K562 (cell line): ENCODE results near the gene USP2. TPM values are rescaled to one million over a fixed set of nuclear protein-coding genes. Genes with fewer than 3 reads are reported as not detected.
A peak's percentile ranks its signal among the peaks of the same experiment; 100 is the strongest.

Experiments
- ATAC-seq: fragments of 200-7000 bp; cut with Tn5 transposase; 3 replicates; pipeline ENCODE4 v1.9.1; 2020; ENCODE audit warnings: moderate library complexity
- BruUV-seq: library from RNA; stranded (reverse); fragments of 400-500 nt; replicated peaks from 2 replicates; lab custom pipeline; 2021; lab: Mats Ljungman, UMichigan
- CTCF ChIA-PET: fragments of 300-600 bp; formaldehyde crosslinking; extraction: SDS; loops from one replicate; lab custom pipeline; 2021; ENCODE audit warnings: low intra/inter-chr PET ratio; lab: Yijun Ruan, JAX
- POLR2A ChIA-PET: fragments of 300-600, 350-650 bp; sonication (Branson Sonifier 250); formaldehyde crosslinking; extraction: SDS; loops from one replicate; lab custom pipeline; 2021; ENCODE audit warnings: antibody characterized with exemption, inconsistent platforms; lab: Yijun Ruan, JAX
- DNase-seq, 4 experiments: peaks; one replicate each; pipeline versions ENCODE4 v3.0.0 to v3.0.0-alpha.2; 2011 to 2018; ENCODE audit warnings: low spot score in 3 of 4, mixed read lengths in 3 of 4; ENCODE audit errors: extremely low read depth in 1 of 4
- FAIRE-seq: peaks from 2 replicates; lab custom pipeline; 2011; peaks lifted over from hg19 to GRCh38; lab: Jason Lieb, UNC
- H2AFZ ChIP-seq: 2 replicates; pipeline ENCODE4 v1.6.0; 2011; ENCODE audit warnings: low read depth, low read length, control low read depth, inconsistent platforms
- H3K27ac ChIP-seq: fragments of 200-600 bp; 3 replicates; pipeline ENCODE4 v1.8.0; 2011; ENCODE audit warnings: low read depth, mild to moderate bottlenecking, control low read depth, inconsistent platforms, low read length, moderate library complexity, mixed read lengths; ENCODE audit errors: extremely low read depth
- H3K27me3 ChIP-seq, 2 experiments: fragments of 300-600 bp in 1 of 2; 2 replicates in 1 of 2; 3 replicates in 1 of 2; pipeline versions ENCODE4 v1.6.0 to v1.8.0; 2011; ENCODE audit warnings: inconsistent platforms in 2 of 2, low read length in 2 of 2, mild to moderate bottlenecking in 1 of 2, mixed read lengths in 1 of 2, moderate library complexity in 1 of 2; ENCODE audit not compliant: control insufficient read depth in 2 of 2, insufficient read depth in 2 of 2
- H3K36me3 ChIP-seq: fragments of 300-600 bp; 3 replicates; pipeline ENCODE4 v1.8.0; 2011; ENCODE audit warnings: mild to moderate bottlenecking, low read length, inconsistent platforms; ENCODE audit not compliant: control insufficient read depth, insufficient read depth
- H3K4me1 ChIP-seq, 2 experiments: fragments of 200-600 bp in 1 of 2; replicated peaks in 1 of 2; 2 replicates in 1 of 2; 3 replicates in 1 of 2; pipeline versions ENCODE4 v1.5.1 to v1.8.0; 2011; ENCODE audit warnings: inconsistent platforms in 2 of 2, low read length in 2 of 2, mild to moderate bottlenecking in 1 of 2, mixed read lengths in 1 of 2, moderate library complexity in 1 of 2; ENCODE audit not compliant: control insufficient read depth in 2 of 2, insufficient read depth in 2 of 2
- H3K4me2 ChIP-seq: 2 replicates; pipeline ENCODE4 v1.6.1; 2011; ENCODE audit warnings: low read length, control low read depth, inconsistent platforms, mixed read lengths; ENCODE audit not compliant: insufficient read depth
- H3K4me3 ChIP-seq: fragments of 200-600 bp; sonication (generic), shearing (Covaris generic); 2 replicates; pipeline ENCODE4 v1.5.1; 2016; ENCODE audit warnings: control low read depth, inconsistent platforms
- H3K79me2 ChIP-seq: fragments of 200-600 bp; 3 replicates; pipeline ENCODE4 v1.8.0; 2011; ENCODE audit warnings: low read length, inconsistent platforms; ENCODE audit not compliant: control insufficient read depth, insufficient read depth
- H3K9ac ChIP-seq, 2 experiments: 2 replicates each; pipeline versions ENCODE4 v1.6.0 to v1.6.1; 2011; ENCODE audit warnings: low read depth in 2 of 2, low read length in 2 of 2, control low read depth in 1 of 2, inconsistent platforms in 1 of 2, mild to moderate bottlenecking in 1 of 2, mixed read lengths in 1 of 2; ENCODE audit not compliant: insufficient read depth in 1 of 2
- H3K9me1 ChIP-seq: one replicate; pipeline ENCODE4 v1.6.0; 2011; ENCODE audit warnings: inconsistent platforms, mild to moderate bottlenecking, low read length, moderate library complexity; ENCODE audit not compliant: control insufficient read depth, insufficient read depth
- H3K9me3 ChIP-seq: replicated peaks from 2 replicates; pipeline ENCODE4 v1.5.1; 2011; ENCODE audit warnings: low read depth, low read length, inconsistent platforms; ENCODE audit not compliant: control insufficient read depth, insufficient read depth
- H4K20me1 ChIP-seq: replicated peaks from 2 replicates; pipeline ENCODE4 v1.6.1; 2011; ENCODE audit warnings: low read length, inconsistent platforms, mixed read lengths; ENCODE audit not compliant: control insufficient read depth, insufficient read depth
- CCAR2 ChIP-seq: fragments of 200-400 bp; formaldehyde crosslinking; IDR thresholded peaks from 2 replicates; pipeline ENCODE4 v1.6.1; 2017; ENCODE audit warnings: mild to moderate bottlenecking, low read depth, low read length
- ELF1 ChIP-seq: fragments of 200-800 bp; sonication (Bioruptor generic); IDR thresholded peaks from 2 replicates; pipeline ENCODE4 v1.6.1; 2016; ENCODE audit warnings: missing genetic modification characterization, missing compliant biosample characterization
- ETV1 ChIP-seq: fragments of 450-650 bp; conservative IDR thresholded peaks from 2 replicates; pipeline ENCODE4 v1.6.1; 2016; ENCODE audit warnings: missing genetic modification characterization, control low read depth, low read depth, missing compliant biosample characterization
- FOXA1 ChIP-seq: fragments of 450-650 bp; IDR thresholded peaks from 2 replicates; pipeline ENCODE4 v1.6.1; 2016; ENCODE audit warnings: mild to moderate bottlenecking, borderline replicate concordance
- GABPB2 ChIP-seq: fragments of 250-450 bp; sonication (Bioruptor Pico); conservative IDR thresholded peaks from 2 replicates; pipeline ENCODE4 v1.5.1; 2021; ENCODE audit warnings: mild to moderate bottlenecking
- GATAD2A ChIP-seq: fragments of 450-650 bp; IDR thresholded peaks from 2 replicates; pipeline ENCODE4 v1.6.1; 2017
- HDAC3 ChIP-seq: fragments of 450-650 bp; IDR thresholded peaks from 2 replicates; pipeline ENCODE4 v1.6.1; 2018; ENCODE audit warnings: borderline replicate concordance, mild to moderate bottlenecking, moderate library complexity; ENCODE audit not compliant: partially characterized antibody
- HMGN3 ChIP-seq: IDR thresholded peaks from 2 replicates; pipeline ENCODE4 v1.6.1; 2011; ENCODE audit warnings: borderline replicate concordance, low read depth, mild to moderate bottlenecking, mixed read lengths, low read length; ENCODE audit not compliant: insufficient read length; ENCODE audit errors: extremely low read depth
- JUND ChIP-seq, 2 experiments: IDR thresholded peaks; 2 replicates in 1 of 2; 3 replicates in 1 of 2; pipeline ENCODE4 v1.6.1; 2011; ENCODE audit warnings: borderline replicate concordance in 2 of 2, low read depth in 2 of 2, low read length in 2 of 2, improper control_type of control experiment in 1 of 2, missing biosample characterization in 1 of 2, missing genetic modification characterization in 1 of 2, missing genetic modification reagents in 1 of 2
- POLR2B ChIP-seq: fragments of 450-650 bp; IDR thresholded peaks from 2 replicates; pipeline ENCODE4 v1.6.1; 2018; ENCODE audit warnings: low read depth; ENCODE audit not compliant: partially characterized antibody
- POLR2H ChIP-seq: IDR thresholded peaks from 2 replicates; pipeline ENCODE4 v1.6.1; 2016; ENCODE audit warnings: missing genetic modification characterization, low read depth, mild to moderate bottlenecking, control low read depth, missing compliant biosample characterization, moderate library complexity
- SMARCE1 ChIP-seq: fragments of 450-650 bp; IDR thresholded peaks from 2 replicates; pipeline ENCODE4 v1.7.1; 2016; ENCODE audit warnings: mild to moderate bottlenecking
- SRSF9 ChIP-seq: fragments of 200-400 bp; formaldehyde crosslinking; IDR thresholded peaks from 2 replicates; pipeline ENCODE4 v1.6.1; 2017; ENCODE audit warnings: low read depth, low read length, borderline replicate concordance
- ZNF561 ChIP-seq: fragments of 450-650 bp; formaldehyde crosslinking; conservative IDR thresholded peaks from 2 replicates; pipeline ENCODE4 v1.4.0; 2020; ENCODE audit warnings: mild to moderate bottlenecking, moderate library complexity
- WGBS: fragments of 100-300 bp; shearing (Covaris generic); methylation state at CpG from one replicate; pipeline ENCODE4 v1.1.6; 2016; ENCODE audit warnings: low coverage, mixed read lengths; ENCODE audit not compliant: insufficient coverage; ENCODE audit errors: missing lambda C conversion rate; 5-methylcytosine and 5-hydroxymethylcytosine counted together
- in situ Hi-C: fragments of 300-500 bp; cut with MboI; formaldehyde crosslinking; loops from 4 replicates; pipeline ENCODE4 v1.15.0; 2018; ENCODE audit warnings: inconsistent platforms, mixed read lengths
- intact Hi-C: fragments of 100-400 bp; cut with micrococcal nuclease; formaldehyde crosslinking; loops from 2 replicates; pipeline ENCODE4 v1.14.2; 2022
- polyA plus RNA-seq, 8 experiments: library from polyadenylated mRNA; depleted of rRNA in 4 of 8; stranded (reverse) in 5 of 8; unstranded in 3 of 8; fragments of >200 nt; fragmentation: Nextera tagmentation in 2 of 8; fragmentation: Illumina TruSeq in 1 of 8; extraction: Ambion mirVana in 2 of 8; extraction: Trizol in 1 of 8; gene quantifications; 2 replicates each; pipeline versions ENCODE4 v1.2.1 to v1.2.3, GENCODE V29; 2011 to 2014; ENCODE audit warnings: inconsistent platforms in 1 of 8, missing spikeins in 1 of 8
- total RNA-seq, 7 experiments: library from RNA; depleted of rRNA in 6 of 7; stranded (reverse); fragments of >200 nt in 6 of 7; fragmentation: Illumina TruSeq in 2 of 7; extraction: Trizol in 2 of 7; gene quantifications; 2 replicates each; pipeline versions ENCODE4 v1.2.1 to v1.2.3, GENCODE V29; 2011 to 2021; ENCODE audit warnings: low replicate concordance in 1 of 7
- TF ChIP-seq, protein P1 (sequence below): fragments of 200-800 bp; sonication (Bioruptor generic); IDR thresholded peaks from 2 replicates; pipeline ENCODE4 v1.6.1; 2017; ENCODE audit warnings: missing genetic modification characterization, missing compliant biosample characterization
- TF ChIP-seq, protein P2 (sequence below): sonication (generic); formaldehyde crosslinking; IDR thresholded peaks from 2 replicates; pipeline ENCODE4 v1.8.0; 2023; ENCODE audit warnings: mild to moderate bottlenecking, missing genetic modification reagents

The USP2 gene
- total and polyA plus RNA-seq, 9 of the 15 experiments (the other 6 are each of a cell fraction or from before 2014, with no cell fraction given) = 2.8 to 16.9 (median 3.9) TPM

DNA sequence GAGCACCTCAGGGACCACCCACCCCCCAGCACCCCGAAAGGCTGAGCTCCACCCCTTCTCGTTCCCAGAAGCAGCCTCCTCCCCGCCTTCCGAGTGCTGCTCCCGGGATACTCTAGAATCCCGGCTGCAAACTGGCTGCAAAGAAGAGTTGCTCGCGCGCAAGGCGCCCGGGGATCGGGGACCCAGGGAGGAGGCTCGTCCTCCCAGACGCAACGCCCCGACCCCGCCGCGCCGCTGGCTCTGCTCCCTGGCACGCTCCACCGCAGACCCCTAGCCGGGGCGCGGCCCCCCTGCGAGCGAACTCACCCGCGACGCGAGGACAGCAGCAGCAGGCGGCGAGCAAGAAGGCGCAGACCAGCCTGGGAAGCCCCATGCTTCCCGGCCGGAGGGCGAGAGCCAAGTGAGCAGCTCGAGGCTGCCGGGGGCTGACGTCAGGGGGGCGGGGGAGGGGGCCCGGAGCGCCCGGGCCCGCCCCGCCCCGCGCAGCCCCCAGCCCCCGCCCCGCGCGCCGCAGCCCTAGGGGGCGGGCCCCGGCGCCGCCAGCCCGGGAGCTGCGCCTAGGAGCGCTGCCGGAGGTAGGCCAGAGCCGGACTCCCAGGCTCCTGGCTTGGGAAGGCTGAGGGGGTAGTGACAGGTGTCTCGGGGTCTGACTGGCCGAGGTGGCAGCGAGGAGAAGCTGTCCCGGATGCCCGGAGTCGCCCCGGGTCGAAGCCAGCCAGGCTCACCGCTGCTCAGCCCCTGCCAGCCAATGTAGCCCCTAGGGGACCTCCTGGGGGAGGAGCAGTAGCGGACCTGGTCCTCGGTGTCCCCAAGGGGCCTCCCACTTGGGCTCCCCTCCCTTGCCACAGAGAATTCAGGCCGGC is 64.5 kb downstream of the USP2 start, which contains the start of gene MCAM:
Gene MCAM, minus strand, starts transcription at position 402 of the 863 bp plus-strand sequence. Its CDS starts 29 bp downstream, at position 373.
- CTCF ChIA-PET = no interaction called here
- peaks cover 30% of the 10 kb centered on the region; the same call in 2 of the 3 replicates for H3K36me3 ChIP-seq
- H3K27ac ChIP-seq = peak within 1 kb of the TSS; percentile 93
- intact Hi-C loops = loop anchor here (5.0 kb wide), 1 partner anchor 405 kb away; no protein-coding TSS in a partner anchor
- ATAC-seq = peak; percentile 52
- 0 out of 2 replicates have a peak, but pooled peaks cover 6% of the 10 kb centered on the region for H4K20me1 ChIP-seq
- H2AFZ ChIP-seq = peak within 1 kb of the TSS; percentile 80
- peaks cover 29% of the 10 kb centered on the region; the same call in 2 of the 3 replicates for H3K79me2 ChIP-seq
- no TSS peak for BruUV-seq
- POLR2A ChIA-PET = interaction anchor here (0.6 to 5.1 kb wide), 12 partner anchors 8 to 222 kb away, joined by 3 to 22 read pairs (median 4); partner anchors contain the start of gene RNF26
- peak within 1 kb of the TSS; percentile 79 to 91 for H3K9ac ChIP-seq
- peaks cover 43 to 75% of the 10 kb centered on the region in 2 experiments for H3K4me1 ChIP-seq
- H3K9me1 ChIP-seq = no peaks in the 10 kb centered on the region
- peak; percentile 74 to 93 (median 90) for DNase-seq
- H3K27me3 ChIP-seq = no peaks in the 10 kb centered on the region; a peak in 1 of 5 replicates
- in situ Hi-C loops = no loop called here
- H3K4me2 ChIP-seq = peak within 1 kb of the TSS; percentile 92
- no peak for FAIRE-seq
- peak within 1 kb of the TSS; percentile 56 for H3K4me3 ChIP-seq
- no peaks in the 10 kb centered on the region for H3K9me3 ChIP-seq
- WGBS = 2% methylated on average over 39 of the region's 74 CpGs
- no peak for TF ChIP-seq GABPB2 (CRISPR knock-in tag)
- TF ChIP-seq, protein P1, sequence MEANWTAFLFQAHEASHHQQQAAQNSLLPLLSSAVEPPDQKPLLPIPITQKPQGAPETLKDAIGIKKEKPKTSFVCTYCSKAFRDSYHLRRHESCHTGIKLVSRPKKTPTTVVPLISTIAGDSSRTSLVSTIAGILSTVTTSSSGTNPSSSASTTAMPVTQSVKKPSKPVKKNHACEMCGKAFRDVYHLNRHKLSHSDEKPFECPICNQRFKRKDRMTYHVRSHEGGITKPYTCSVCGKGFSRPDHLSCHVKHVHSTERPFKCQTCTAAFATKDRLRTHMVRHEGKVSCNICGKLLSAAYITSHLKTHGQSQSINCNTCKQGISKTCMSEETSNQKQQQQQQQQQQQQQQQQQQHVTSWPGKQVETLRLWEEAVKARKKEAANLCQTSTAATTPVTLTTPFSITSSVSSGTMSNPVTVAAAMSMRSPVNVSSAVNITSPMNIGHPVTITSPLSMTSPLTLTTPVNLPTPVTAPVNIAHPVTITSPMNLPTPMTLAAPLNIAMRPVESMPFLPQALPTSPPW (CRISPR knock-in tag) = peak; percentile 90
- TF ChIP-seq FOXA1 = no peak
- TF ChIP-seq CCAR2 = no peak
- TF ChIP-seq HMGN3 = no peak
- TF ChIP-seq, protein P2, sequence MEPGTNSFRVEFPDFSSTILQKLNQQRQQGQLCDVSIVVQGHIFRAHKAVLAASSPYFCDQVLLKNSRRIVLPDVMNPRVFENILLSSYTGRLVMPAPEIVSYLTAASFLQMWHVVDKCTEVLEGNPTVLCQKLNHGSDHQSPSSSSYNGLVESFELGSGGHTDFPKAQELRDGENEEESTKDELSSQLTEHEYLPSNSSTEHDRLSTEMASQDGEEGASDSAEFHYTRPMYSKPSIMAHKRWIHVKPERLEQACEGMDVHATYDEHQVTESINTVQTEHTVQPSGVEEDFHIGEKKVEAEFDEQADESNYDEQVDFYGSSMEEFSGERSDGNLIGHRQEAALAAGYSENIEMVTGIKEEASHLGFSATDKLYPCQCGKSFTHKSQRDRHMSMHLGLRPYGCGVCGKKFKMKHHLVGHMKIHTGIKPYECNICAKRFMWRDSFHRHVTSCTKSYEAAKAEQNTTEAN (CRISPR knock-in tag) = 0 out of 2 replicates have a peak, but pooled peaks have one; percentile 76
- peak; percentile 79 for TF ChIP-seq POLR2B
- no peak for TF ChIP-seq SMARCE1
- no peak for TF ChIP-seq HDAC3
- peak; percentile 44; the same call in 1 of the 2 replicates for TF ChIP-seq GATAD2A
- no peak for TF ChIP-seq SRSF9
- no peak for TF ChIP-seq ELF1 (tag)
- TF ChIP-seq POLR2H (tag) = peak; percentile 33; the same call in 1 of the 2 replicates
- no peak for TF ChIP-seq ZNF561 (CRISPR knock-in tag)
- TF ChIP-seq JUND (IDR thresholded peaks at IDR 0.05; ENCODE audit: borderline replicate concordance, low read depth, low read length) = peak; percentile 52; the same call in 1 of the 2 replicates
- TF ChIP-seq JUND (tag; IDR thresholded peaks at IDR 0.05; ENCODE audit: borderline replicate concordance, low read depth, low read length) = no peak
- TF ChIP-seq ETV1 (tag) = no peak
